ENCODE results near the gene CASTOR1. TPM values are rescaled to one million over a fixed set of nuclear protein-coding genes. Genes with fewer than 3 reads are reported as not detected.

The CASTOR1 gene
- total RNA-seq, 1 donor from 2014 or later: 9.1 TPM

DNA sequence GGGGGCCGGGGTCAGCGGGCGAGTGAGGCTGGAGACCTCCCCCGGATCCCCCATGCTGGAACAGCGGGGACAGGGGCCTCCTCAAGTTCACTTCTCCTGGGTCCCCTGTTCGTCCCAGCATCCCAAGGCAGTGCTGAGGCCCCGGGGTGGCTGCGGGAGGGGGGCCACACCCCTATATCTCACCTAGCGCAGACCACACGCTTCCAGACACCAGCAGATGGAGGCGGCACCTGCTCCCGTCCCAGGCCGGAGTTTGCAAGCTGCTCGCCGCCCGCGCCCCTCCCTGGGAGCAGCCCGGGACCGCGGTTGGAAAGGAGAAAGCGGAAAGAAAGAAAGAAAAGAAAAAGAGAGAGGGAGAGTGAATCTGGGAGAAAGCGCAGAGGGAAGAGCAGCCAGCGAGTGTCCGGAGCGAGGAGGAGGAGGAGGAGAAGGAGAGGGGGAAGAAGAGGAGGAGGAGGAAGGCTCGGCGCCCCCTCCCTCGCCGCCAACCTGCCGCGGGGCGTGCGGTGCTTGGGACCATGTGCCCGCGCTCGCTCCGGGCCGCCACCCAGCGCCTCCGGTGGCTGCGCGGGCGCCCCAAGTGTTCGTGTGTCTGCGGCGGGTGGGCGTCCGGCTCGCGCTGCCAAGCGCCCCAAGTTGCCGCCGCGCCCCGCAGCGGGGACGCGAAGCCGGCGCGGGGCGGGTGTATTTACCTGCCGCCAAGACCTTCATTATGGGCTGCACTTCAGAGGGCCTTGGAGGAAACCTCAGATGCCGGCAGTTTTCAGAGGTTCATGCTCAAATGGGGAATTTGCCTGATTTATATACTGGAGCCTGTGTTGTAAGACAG lies 43.1 kb downstream of the CASTOR1 start, which contains the start of gene LIF:
Gene LIF, minus strand, starts transcription at position 775 of the 829 bp plus-strand sequence. Its CDS starts 64 bp downstream, at position 711.
- peak; percentile 64 for DNase-seq (ENCODE audit: low spot score)

- DNase-seq (ENCODE audit: low spot score): no peak
These were observed 43.9 kb downstream of the CASTOR1 start for GRCh38 chr22:30245181-30245984.

- no peak for DNase-seq (ENCODE audit: low spot score)
These were observed 44.7 kb downstream of the CASTOR1 start for GRCh38 chr22:30244641-30245040.

DNA sequence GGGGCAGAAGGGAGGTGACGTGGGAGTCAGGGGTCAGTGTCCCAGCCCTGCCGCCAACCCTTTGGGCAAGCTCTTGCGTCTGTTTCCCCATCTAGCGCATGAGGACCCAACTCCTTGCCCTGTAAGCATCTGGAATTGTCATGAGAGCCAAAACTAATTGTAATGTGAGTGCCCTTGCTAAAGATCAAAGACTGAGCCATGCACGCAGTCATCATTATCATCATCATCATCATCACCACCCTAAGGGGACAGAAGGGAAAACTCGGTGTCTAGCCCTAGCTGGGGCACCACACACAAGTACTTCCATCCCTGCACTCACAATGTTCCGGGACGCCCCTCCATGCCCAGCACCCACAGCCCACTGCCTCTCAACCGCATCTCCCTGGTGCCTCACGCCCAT lies 45.2 kb downstream of the CASTOR1 start:
- no peak for DNase-seq (ENCODE audit: low spot score)

GRCh38 chr22:30243661-30244060 lies 45.6 kb downstream of the CASTOR1 start:
- no peak for DNase-seq (ENCODE audit: low spot score)

DNA sequence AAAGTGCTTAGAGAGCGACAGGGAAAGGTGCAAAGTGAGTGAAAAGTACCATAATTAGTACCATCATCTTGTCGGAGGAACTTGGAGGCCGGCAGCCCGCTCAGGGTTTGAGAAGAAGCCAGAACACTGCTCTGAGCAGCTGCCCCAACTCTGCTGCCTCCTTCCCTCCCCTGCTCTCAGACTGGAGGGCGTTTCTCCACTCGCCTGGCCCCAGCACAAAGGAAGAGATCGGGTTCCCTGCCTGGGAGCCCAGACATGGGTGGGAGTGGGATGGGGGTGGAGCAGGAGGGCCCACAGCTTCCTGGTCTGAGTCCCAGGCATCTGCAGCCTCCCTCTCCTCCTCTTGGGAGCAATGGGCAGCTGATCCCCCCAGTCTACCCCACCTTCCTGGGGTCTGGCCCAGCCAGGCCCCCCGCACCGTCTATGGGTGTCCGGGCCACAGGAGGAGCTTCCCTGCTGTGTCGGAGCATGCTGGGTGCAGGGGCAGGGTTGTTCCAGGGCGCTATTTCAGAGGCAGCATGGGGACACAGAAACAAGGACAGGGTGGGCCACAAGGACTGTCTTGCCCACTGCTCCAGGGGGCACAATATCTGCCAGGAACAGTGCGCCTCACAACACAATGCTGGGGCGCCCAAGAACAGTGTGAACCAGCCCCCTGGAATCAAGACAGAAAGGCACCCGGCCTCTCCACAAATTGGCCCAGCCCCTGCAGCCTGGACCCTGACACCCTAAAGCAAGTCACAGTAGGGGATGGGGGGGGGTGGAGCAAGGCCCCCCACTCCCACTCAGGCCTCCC lies 47.5 kb downstream of the CASTOR1 start:
- peak; percentile 83 for DNase-seq (ENCODE audit: low spot score)

DNA sequence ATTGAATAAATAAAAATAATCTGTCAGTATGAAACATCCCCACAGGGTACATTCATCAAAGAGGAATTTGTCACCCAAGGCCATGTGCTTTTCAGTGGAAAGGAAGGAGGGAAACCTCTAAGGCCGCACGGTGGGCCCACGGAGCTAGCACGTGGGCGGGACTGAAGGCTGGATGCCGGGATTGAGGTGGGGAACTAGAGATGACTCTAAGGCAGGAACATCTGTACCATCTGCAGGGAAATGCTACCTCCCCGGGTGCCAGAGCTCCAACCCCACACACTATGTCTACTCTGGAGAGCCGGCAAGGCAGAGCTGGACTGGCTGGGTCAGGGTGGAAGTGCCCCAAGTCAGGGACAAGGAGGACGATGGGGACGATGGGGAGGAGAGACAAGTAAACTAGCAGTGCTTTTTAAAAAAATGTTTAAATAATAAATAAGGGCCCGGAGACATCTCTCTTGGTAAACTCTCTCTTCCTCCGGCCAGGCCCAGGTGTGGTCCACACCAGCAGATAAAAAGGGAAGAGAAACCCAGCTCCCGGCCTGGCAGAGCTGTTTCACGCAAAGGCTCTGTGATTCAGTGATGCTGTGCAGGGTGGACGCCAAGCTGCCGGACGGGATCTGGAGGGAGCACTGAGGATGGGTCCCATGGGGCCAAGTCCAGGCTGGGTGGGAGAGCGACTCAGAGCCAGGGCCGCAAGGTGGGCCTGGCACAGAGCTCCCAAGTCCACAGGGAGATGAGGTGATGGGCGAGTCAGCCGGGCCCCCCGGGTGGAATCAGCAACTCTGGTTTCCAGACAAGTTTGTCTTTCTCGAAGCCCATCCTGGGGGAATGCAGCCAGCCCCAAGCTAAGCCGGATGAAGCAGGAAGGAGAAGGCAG lies 48.5 kb downstream of the CASTOR1 start:
- no peak for DNase-seq (ENCODE audit: low spot score)

- no peak for DNase-seq (ENCODE audit: low spot score)
These were observed 49.6 kb downstream of the CASTOR1 start for GRCh38 chr22:30239488-30240405.

DNA sequence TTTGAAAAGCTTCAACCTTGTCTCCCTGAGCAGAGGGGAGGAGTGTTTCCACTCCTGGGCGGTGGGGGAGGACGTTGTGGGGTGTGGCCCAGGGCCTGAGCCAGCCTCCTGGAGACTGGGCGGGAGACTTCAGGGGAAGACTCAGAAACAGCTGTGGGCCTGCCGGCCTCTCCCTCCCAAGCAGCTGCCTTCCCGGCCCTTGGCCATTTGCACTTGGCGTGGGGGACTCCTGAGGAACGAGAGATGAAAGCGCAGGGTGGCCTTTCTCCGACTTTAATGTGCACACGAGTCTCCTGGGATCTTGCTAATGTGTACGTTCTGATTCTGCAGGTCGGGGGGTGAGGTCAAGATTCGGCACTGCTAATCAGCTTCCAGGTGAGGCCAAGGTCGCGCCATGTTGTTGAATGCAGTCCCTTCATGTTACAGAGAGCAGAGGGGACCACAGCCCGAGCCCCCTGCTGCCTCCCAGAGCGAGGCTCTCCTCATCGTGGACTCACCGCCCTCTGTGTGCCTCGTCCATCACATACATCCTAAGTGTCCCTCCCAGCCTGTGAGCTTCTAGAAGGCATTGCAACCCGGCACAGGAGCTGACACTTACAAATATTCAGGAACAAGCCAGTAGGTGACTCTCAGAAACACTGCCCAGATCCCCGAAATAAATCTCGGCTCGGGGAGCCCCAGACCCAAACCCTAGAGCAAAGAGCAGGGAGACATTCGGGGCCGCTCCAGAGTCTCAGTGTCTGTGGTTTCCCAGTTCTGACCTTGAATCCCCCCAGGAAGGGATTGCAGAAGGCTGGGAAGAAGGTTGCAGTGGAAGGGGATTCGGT lies 50.4 kb downstream of the CASTOR1 start:
- DNase-seq (ENCODE audit: low spot score): peak; percentile 93

DNA sequence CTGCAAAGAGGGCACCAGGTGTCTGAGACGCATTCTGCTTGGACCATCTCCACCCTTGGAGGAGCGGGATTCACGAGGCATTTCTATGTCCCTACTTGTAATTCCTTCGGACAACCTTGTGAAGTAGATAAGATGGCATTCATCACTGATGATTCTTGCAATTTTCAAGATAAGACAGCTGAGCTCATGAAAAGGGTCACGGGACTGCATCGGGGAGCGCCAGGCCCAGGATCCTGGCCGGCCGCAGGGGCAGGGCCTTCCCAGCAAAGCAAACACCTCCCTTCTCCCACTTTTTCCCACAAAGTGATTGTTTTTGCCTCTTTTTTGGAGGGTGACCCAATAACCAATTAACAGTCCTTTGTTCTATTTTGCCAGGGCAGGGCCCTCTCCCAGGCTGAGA lies 51.2 kb downstream of the CASTOR1 start:
- DNase-seq (ENCODE audit: low spot score): peak; percentile 70

DNA sequence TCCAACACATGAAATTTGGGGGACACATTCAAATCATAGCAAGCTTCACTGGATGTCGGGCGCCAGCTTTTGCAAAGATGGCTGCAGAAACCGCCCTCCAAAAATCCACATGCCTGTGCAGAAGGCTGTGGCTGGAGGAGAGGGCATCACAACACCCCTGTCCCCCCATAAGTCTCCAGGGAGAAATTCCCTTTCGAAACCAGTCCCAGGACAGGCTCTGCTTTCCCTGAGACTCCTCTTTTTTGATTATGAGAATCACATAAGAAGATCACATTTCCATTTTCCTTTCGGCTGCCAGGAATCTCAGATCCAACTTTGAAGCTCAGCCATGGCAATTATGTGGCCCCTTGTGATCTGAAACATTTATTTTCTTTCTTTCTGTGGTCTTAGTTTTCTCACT lies 52.4 kb downstream of the CASTOR1 start:
- no peak for DNase-seq (ENCODE audit: low spot score)

DNA sequence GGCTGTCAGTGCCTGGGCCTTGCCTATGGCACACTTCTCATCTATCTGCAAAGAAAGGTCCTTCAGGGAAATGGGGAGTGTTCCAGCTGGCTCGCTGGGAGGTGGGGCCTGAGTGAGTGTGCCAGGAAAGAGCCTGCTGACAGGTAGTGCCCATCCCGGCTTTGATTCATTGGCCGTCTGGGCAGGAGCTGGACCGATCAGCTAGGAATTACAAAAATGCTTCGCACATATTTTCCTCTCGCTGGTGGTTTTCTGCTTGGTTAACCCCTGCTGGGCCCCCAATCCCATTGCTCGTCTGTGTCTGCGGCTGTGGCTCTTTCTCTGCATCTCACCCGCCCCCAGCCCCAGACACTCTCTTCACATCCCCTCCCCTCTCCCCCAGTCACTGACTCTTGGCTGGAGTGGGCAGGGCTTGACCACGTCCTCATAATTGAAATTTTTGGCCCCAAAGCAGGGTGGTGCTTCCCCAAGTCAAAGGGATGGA lies 53.6 kb downstream of the CASTOR1 start:
- peak; percentile 84 for DNase-seq (ENCODE audit: low spot score)

Other genes starting within 250 kb of the CASTOR1 start
- 1.2 TPM for gene HORMAD2, start 209.0 kb downstream of the CASTOR1 start, total RNA-seq (ENCODE audit: insufficient read depth, low replicate concordance)
- 1.7 TPM for gene LIF, start 42.7 kb downstream of the CASTOR1 start, total RNA-seq (ENCODE audit: insufficient read depth, low replicate concordance)
- gene OSM, start 22.7 kb downstream of the CASTOR1 start, total RNA-seq (ENCODE audit: insufficient read depth, low replicate concordance): 4.8 TPM
- 40.0 TPM for gene TBC1D10A, start 37.4 kb upstream of the CASTOR1 start, total RNA-seq (ENCODE audit: insufficient read depth, low replicate concordance)
- 27.7 TPM for gene SF3A1, start 67.4 kb upstream of the CASTOR1 start, total RNA-seq (ENCODE audit: insufficient read depth, low replicate concordance)
- gene CCDC157, start 67.5 kb upstream of the CASTOR1 start, total RNA-seq (ENCODE audit: insufficient read depth, low replicate concordance): 1.7 TPM
- gene RNF215, start 97.9 kb upstream of the CASTOR1 start, total RNA-seq (ENCODE audit: insufficient read depth, low replicate concordance): 30.1 TPM
- 0.48 TPM for gene SEC14L2, start 107.5 kb upstream of the CASTOR1 start, total RNA-seq (ENCODE audit: insufficient read depth, low replicate concordance)
- gene MTFP1, start 136.3 kb upstream of the CASTOR1 start, total RNA-seq (ENCODE audit: insufficient read depth, low replicate concordance): 7.9 TPM
- gene SEC14L3, start 182.5 kb upstream of the CASTOR1 start, total RNA-seq (ENCODE audit: insufficient read depth, low replicate concordance): 2.9 TPM
- not detected for gene SEC14L4, start 216.2 kb upstream of the CASTOR1 start, total RNA-seq (ENCODE audit: insufficient read depth, low replicate concordance)